IPS DF 4.7 (cell line): ENCODE measurements around the gene OR6C68.
A peak's percentile ranks its signal among the peaks of the same experiment; 100 is the strongest.
"Not testable (repeated sequence)": the region's sequence is repeated elsewhere in the genome, so short reads cannot be mapped to it uniquely, and the experiment has no call there.

Experiments used
- DNase-seq: peaks from one replicate; pipeline ENCODE4 v3.0.0-alpha.2; 2013; ENCODE audit warnings: low spot score; ENCODE audit errors: extremely low read depth

Gene OR6C68

GRCh38 chr12:55492078-55492477 lies at the start of gene OR6C68:
Gene OR6C68 (plus strand): TSS chr12:55492378. CDS start chr12:55492378, 0 bp downstream.
- DNase-seq = no peak

DNA sequence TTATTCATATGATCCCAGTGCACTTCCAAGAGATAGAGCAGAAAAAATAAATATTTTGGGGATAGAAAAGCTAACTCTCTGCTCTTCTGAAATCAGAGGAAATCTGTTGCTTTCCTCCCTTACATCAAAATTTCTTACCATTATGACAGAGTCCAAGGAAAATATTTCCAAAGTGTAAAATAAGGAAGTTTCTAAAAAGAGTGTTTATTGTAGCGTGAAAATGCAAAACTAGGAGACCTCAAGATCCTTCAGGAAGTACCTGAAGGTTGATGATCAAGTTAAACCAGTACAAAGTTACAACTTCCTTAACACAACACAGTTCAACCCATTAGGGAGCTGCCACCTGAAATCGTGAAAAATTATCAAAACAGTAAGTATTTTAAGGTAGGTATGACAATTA lies 48.4 kb upstream of the OR6C68 start, which contains the start of gene OR6C2:
Gene OR6C2 (plus strand): TSS at position 301 of the 400 bp plus-strand sequence. CDS start 8,138 bp downstream, outside the sequence.
- no peak for DNase-seq

DNA sequence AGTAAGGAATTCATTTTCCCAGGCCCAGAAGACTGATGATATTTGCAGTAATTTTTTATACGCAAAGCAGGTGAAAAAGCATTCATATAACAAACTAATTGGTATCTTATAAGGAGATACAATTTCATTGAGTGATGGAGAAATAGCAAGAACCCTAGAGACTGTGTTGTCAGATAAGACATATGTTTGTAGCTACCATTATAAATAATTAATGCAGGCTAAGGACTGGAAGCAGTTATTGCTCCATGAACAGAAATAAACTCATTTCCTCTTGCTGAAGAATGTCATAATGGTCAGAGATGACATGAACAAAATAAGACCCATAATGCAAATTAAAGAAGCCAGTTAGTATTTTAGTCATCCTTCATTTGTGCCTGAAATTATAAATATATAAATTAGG lies 46.8 kb upstream of the OR6C68 start:
- DNase-seq = no peak

- DNase-seq = no peak
Observed at GRCh38 chr12:55446326-55446725, 45.9 kb upstream of the OR6C68 start.

GRCh38 chr12:55448825-55449224 lies 43.4 kb upstream of the OR6C68 start:
- no peak for DNase-seq

DNA sequence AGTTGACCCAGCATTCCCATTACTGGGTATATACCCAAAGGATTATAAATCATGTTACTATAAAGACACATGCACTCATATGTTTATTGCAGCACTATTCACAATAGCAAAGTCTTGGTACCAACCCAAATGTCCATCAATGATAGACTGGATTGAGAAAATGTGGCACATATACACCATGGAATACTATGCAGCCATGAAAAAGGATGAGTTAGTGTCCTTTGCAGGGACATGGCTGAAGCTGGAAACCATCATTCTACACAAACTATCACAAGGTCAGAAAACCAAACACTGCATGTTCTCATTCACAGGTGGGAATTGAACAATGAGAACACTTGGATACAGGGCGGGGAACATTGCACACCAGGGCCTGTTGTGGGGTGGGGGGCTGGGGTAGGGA lies 27.3 kb upstream of the OR6C68 start:
- not testable (repeated sequence) for DNase-seq

GRCh38 chr12:55467836-55468235 lies 24.3 kb upstream of the OR6C68 start:
- DNase-seq = no peak

DNA sequence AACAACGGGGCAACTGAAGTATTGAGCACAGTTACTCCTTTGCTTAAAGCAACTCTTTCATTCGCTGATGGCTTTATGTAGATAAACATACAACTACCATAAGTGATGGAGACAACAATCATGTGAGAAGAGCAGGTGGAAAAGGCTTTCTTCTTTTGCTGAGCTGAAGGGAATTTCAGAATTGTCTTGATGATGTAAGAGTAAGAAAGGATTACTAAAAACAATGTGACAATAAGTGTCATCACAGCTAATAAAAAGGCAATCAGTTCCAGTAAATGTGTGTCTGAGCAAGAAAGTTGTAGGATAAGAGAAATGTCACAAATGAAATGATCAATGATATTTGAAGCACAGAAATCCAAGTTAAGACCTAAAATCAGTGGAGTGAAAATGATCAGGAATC lies 22.9 kb upstream of the OR6C68 start:
- DNase-seq = no peak

DNA sequence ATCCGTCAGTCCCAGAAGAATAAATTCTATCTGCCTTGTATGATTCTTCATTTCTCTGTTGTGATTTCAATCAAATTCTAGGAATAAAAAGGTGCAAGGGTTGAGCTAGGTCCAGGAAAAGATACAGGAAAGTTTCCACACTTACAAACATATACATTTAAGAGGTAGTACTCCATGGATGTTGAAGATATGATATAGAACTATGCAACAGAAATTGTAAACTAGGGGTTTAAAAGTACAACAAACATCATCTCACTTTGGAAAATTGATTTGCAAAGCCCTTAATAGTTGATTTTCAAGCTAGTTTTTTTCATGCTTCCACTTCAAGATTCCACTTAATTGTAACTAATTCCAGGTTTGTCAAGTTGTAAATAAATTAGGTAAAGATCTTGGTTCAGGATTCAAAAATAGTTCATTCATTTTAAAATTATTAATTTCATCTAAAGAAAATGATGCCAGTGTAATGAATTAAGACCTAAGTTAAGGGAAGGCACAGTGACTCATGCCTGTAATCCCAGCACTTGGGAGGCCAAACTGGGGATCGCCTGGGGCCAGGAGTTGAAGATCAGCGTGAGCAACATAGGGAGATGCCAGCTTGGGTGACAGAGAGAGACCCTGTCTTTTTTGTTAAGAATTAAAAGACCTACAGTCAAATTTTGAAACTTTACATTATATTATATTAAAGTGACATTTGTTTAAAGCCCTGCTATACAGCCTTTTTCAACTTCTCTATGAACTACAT lies 21.9 kb upstream of the OR6C68 start, which contains the start of gene OR6C70:
Gene OR6C70 (minus strand): TSS at position 51 of the 742 bp plus-strand sequence. CDS start 0 bp downstream, at position 51.
- DNase-seq = no peak

- no peak for DNase-seq
Observed at GRCh38 chr12:55472264-55472663, 19.9 kb upstream of the OR6C68 start.

DNA sequence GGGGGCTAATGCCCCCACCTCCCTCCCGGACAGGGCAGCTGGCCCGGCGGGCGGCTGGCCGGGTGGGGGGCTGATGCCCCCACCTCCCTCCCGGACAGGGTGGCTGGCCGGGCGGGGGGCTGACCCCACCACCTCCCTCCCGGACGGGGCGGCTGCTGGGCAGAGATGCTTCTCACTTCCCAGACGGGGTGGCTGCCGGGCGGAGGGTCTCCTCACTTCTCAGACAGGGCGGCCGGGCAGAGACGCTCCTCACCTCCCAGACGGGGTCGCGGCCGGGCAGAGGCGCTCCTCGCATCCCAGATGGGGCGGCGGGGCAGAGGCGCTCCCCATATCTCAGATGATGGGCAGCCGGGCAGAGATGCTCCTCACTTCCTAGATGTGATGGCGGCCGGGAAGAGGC lies 13.0 kb upstream of the OR6C68 start:
- DNase-seq = not testable (repeated sequence)

GRCh38 chr12:55484284-55484683 lies 7.9 kb upstream of the OR6C68 start:
- not testable (repeated sequence) for DNase-seq

GRCh38 chr12:55495490-55495889 lies 3.3 kb downstream of the OR6C68 start:
- no peak for DNase-seq

DNA sequence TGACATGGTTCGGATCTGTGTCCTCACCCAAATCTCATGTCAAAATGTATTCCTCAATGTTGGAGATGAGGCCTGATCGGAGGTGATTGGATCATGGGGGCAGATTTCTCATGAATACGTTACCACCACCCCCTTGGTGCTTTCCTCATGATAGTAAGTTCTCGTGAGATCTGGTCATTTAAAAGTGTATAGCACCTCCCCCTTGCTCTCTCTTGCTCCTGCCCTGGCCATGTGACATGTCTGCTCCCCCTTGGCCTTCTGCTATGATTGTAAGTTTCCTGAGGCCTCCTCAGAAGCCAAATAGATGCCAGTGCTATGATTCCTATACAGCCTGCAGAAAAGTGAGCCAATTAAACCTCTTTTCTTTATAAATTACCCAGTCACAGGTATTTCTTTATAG lies 7.1 kb downstream of the OR6C68 start:
- DNase-seq = no peak

DNA sequence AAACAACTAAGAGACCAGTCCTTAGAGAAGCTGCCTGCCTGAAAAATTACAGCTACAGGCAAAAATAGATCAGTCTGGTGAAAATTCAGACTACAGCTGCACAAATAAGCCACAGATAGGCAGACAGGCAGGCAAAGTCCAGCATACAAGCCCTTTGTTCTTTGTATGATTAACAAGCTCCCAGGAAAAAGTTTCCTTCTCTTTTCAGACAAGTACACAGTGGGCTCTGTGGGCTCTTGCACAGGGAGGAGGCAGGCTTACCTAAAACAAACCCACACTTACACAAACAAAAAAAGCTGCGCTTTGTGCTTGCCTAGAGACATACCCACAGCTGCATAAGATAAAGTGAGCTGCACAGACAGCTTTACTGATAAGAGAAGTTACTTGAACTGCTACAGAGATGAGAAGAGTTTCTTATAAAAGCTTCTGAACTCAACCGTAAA lies 7.7 kb downstream of the OR6C68 start:
- no peak for DNase-seq

DNA sequence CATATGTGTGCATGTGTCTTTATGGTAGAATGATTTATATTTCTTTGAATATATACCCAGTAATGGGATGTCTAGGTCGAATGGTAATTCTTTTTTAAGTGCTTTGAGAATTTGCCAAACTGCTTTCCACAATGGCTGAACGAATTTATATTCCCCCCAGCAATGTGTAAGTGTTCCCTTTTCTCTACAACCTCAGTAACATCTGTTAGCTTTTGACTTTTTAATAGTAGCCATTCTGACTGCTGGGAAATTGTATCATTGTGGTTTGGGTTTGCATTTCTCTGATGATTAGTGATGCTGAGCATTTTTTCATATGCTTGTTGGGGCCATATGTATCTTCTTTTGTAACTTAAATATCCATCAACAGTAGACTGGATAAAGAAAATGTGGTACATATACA lies 9.4 kb downstream of the OR6C68 start:
- no peak for DNase-seq

DNA sequence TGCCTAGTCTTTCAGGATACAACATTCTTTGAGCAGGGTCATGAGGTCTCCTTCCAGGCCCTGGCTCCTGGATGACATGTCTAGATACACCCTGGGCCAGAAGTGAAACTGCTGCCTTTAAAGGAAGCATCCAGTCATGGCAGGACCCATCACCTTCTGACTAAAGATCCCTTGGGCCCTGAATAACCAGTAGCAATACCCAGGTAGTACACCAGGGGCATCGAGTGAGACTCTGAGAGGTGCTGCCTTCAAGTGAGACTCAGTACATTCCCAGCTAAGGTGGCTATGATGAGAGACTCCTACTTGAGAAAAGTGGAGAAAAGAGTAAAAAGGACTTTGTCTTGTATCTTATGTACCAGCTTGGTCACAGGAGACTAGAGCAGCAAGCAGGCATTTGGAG lies 23.5 kb downstream of the OR6C68 start:
- DNase-seq = peak; percentile 11

DNA sequence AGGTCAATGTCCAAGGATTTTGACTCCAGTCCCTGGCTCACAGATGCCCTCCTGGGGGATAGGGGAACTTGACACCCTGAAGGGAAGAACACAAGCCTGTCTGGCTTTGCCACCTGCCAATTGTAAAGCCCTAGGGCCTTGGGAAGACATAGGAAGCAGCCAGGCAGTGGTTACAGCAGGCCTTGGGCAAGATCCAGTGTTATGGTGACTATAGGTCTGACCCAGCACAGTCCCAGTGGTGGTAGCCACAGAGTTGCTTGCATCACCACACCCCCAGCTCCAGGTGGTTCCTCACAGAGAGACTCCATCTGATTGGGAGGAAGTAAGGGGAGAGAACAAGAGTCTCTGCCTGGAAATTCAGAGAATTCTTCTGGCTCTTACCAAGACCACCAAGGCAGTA lies 24.2 kb downstream of the OR6C68 start:
- DNase-seq = no peak
